ENCODE measurements around the gene SLC17A9.

SLC17A9 gene

GRCh38 chr20:62926229-62927127 is 26.0 kb upstream of the SLC17A9 start, which contains the start of gene DIDO1:
TSS of gene DIDO1 (minus strand) at chr20:62926505.
- no peaks in the 10 kb centered on the region for H3K27me3 ChIP-seq (ENCODE audit: insufficient read depth, insufficient read length)
- peaks cover 16% of the 10 kb centered on the region for H3K36me3 ChIP-seq (ENCODE audit: insufficient read depth, insufficient read length, low read length)
- H3K4me3 ChIP-seq (ENCODE audit: insufficient read length, low read depth): peak within 1 kb of the TSS; percentile 85
- no peaks in the 10 kb centered on the region for H3K9me3 ChIP-seq (ENCODE audit: insufficient read depth, low read length)
- peaks cover 7% of the 10 kb centered on the region for H3K4me1 ChIP-seq (ENCODE audit: insufficient read depth, insufficient read length)
- peak within 1 kb of the TSS; percentile 98 for H3K9ac ChIP-seq (ENCODE audit: insufficient read length, low read depth)
- no peak for TF ChIP-seq ZNF274 (IDR thresholded peaks at IDR 0.05; ENCODE audit: low read depth, low read length)
- no peak for TF ChIP-seq SUZ12 (IDR thresholded peaks at IDR 0.05; ENCODE audit: extremely low read depth, insufficient read depth, insufficient read length)
- no peak for TF ChIP-seq YY1 (IDR thresholded peaks at IDR 0.05; ENCODE audit: insufficient read depth, insufficient read length)
- DNase-seq (ENCODE audit: low read depth, low spot score): peak; percentile 79

GRCh38 chr20:62927128-62927705 is 25.3 kb upstream of the SLC17A9 start:
- TF ChIP-seq ZNF274 (IDR thresholded peaks at IDR 0.05; ENCODE audit: low read depth, low read length): no peak
- no peak for TF ChIP-seq YY1 (IDR thresholded peaks at IDR 0.05; ENCODE audit: insufficient read depth, insufficient read length)
- no peak for TF ChIP-seq SUZ12 (IDR thresholded peaks at IDR 0.05; ENCODE audit: extremely low read depth, insufficient read depth, insufficient read length)
- H3K4me1 ChIP-seq (ENCODE audit: insufficient read depth, insufficient read length): peaks cover 6% of the 10 kb centered on the region
- peaks cover 22% of the 10 kb centered on the region for H3K36me3 ChIP-seq (ENCODE audit: insufficient read depth, insufficient read length, low read length)
- H3K27me3 ChIP-seq (ENCODE audit: insufficient read depth, insufficient read length): no peaks in the 10 kb centered on the region
- peak overlapping the region; percentile 85 for H3K4me3 ChIP-seq (ENCODE audit: insufficient read length, low read depth)
- no peak for DNase-seq (ENCODE audit: low read depth, low spot score)
- no peaks in the 10 kb centered on the region for H3K9me3 ChIP-seq (ENCODE audit: insufficient read depth, low read length)
- H3K9ac ChIP-seq (ENCODE audit: insufficient read length, low read depth): peak overlapping the region; percentile 98

GRCh38 chr20:62928246-62928939 is 24.1 kb upstream of the SLC17A9 start:
- peak; percentile 83 for DNase-seq (ENCODE audit: low read depth, low spot score)
- peaks cover 3% of the 10 kb centered on the region for H3K4me1 ChIP-seq (ENCODE audit: insufficient read depth, insufficient read length)
- peak overlapping the region; percentile 98 for H3K9ac ChIP-seq (ENCODE audit: insufficient read length, low read depth)
- no peak for TF ChIP-seq YY1 (IDR thresholded peaks at IDR 0.05; ENCODE audit: insufficient read depth, insufficient read length)
- TF ChIP-seq SUZ12 (IDR thresholded peaks at IDR 0.05; ENCODE audit: extremely low read depth, insufficient read depth, insufficient read length): no peak
- no peak for TF ChIP-seq ZNF274 (IDR thresholded peaks at IDR 0.05; ENCODE audit: low read depth, low read length)
- no peaks in the 10 kb centered on the region for H3K27me3 ChIP-seq (ENCODE audit: insufficient read depth, insufficient read length)
- H3K9me3 ChIP-seq (ENCODE audit: insufficient read depth, low read length): no peaks in the 10 kb centered on the region
- peak overlapping the region; percentile 85 for H3K4me3 ChIP-seq (ENCODE audit: insufficient read length, low read depth)
- H3K36me3 ChIP-seq (ENCODE audit: insufficient read depth, insufficient read length, low read length): peaks cover 34% of the 10 kb centered on the region

GRCh38 chr20:62929051-62929538 is 23.4 kb upstream of the SLC17A9 start:
- TF ChIP-seq ZNF274 (IDR thresholded peaks at IDR 0.05; ENCODE audit: low read depth, low read length): no peak
- TF ChIP-seq SUZ12 (IDR thresholded peaks at IDR 0.05; ENCODE audit: extremely low read depth, insufficient read depth, insufficient read length): no peak
- no peak for TF ChIP-seq YY1 (IDR thresholded peaks at IDR 0.05; ENCODE audit: insufficient read depth, insufficient read length)
- Histone ChIP-seq H3K9ac (ENCODE audit: insufficient read length, low read depth) (peak overlapping the region; percentile 98), H3K4me1 (ENCODE audit: insufficient read depth, insufficient read length) (peaks cover 7% of the 10 kb centered on the region), H3K27me3 (ENCODE audit: insufficient read depth, insufficient read length) (no peaks in the 10 kb centered on the region), H3K4me3 (ENCODE audit: insufficient read length, low read depth) (peak overlapping the region; percentile 30), H3K36me3 (ENCODE audit: insufficient read depth, insufficient read length, low read length) (peaks cover 41% of the 10 kb centered on the region), H3K9me3 (ENCODE audit: insufficient read depth, low read length) (no peaks in the 10 kb centered on the region)
- DNase-seq (ENCODE audit: low read depth, low spot score): peak; percentile 74

GRCh38 chr20:62931464-62931863 is 21.0 kb upstream of the SLC17A9 start:
- TF ChIP-seq ZNF274 (IDR thresholded peaks at IDR 0.05; ENCODE audit: low read depth, low read length) (no peak), SUZ12 (IDR thresholded peaks at IDR 0.05; ENCODE audit: extremely low read depth, insufficient read depth, insufficient read length) (no peak), YY1 (IDR thresholded peaks at IDR 0.05; ENCODE audit: insufficient read depth, insufficient read length) (no peak)
- peaks cover 18% of the 10 kb centered on the region for H3K4me1 ChIP-seq (ENCODE audit: insufficient read depth, insufficient read length)
- DNase-seq (ENCODE audit: low read depth, low spot score): no peak
- H3K9ac ChIP-seq (ENCODE audit: insufficient read length, low read depth): no peak overlapping the region
- no peaks in the 10 kb centered on the region for H3K27me3 ChIP-seq (ENCODE audit: insufficient read depth, insufficient read length)
- H3K9me3 ChIP-seq (ENCODE audit: insufficient read depth, low read length): no peaks in the 10 kb centered on the region
- H3K36me3 ChIP-seq (ENCODE audit: insufficient read depth, insufficient read length, low read length): peaks cover 64% of the 10 kb centered on the region
- H3K4me3 ChIP-seq (ENCODE audit: insufficient read length, low read depth): no peak overlapping the region

GRCh38 chr20:62933966-62934365 is 18.5 kb upstream of the SLC17A9 start:
- no peak for TF ChIP-seq ZNF274 (IDR thresholded peaks at IDR 0.05; ENCODE audit: low read depth, low read length)
- no peak for TF ChIP-seq SUZ12 (IDR thresholded peaks at IDR 0.05; ENCODE audit: extremely low read depth, insufficient read depth, insufficient read length)
- TF ChIP-seq YY1 (IDR thresholded peaks at IDR 0.05; ENCODE audit: insufficient read depth, insufficient read length): no peak
- peak overlapping the region; percentile 26 for H3K9ac ChIP-seq (ENCODE audit: insufficient read length, low read depth)
- no peaks in the 10 kb centered on the region for H3K27me3 ChIP-seq (ENCODE audit: insufficient read depth, insufficient read length)
- H3K9me3 ChIP-seq (ENCODE audit: insufficient read depth, low read length): no peaks in the 10 kb centered on the region
- no peak overlapping the region for H3K4me3 ChIP-seq (ENCODE audit: insufficient read length, low read depth)
- H3K36me3 ChIP-seq (ENCODE audit: insufficient read depth, insufficient read length, low read length): peaks cover 63% of the 10 kb centered on the region
- H3K4me1 ChIP-seq (ENCODE audit: insufficient read depth, insufficient read length): peaks cover 15% of the 10 kb centered on the region
- DNase-seq (ENCODE audit: low read depth, low spot score): no peak

All from NT2/D1 (cell line).